Retinal pigment epithelial cell (primary cell): Measurements from ENCODE around the gene MAPK1IP1L.
"Not testable (repeated sequence)": the region's sequence is repeated elsewhere in the genome, so short reads cannot be mapped to it uniquely, and the experiment has no call there.

Experiments
- DNase-seq: peaks from one replicate; pipeline ENCODE4 v3.0.0-alpha.2; 2010; ENCODE audit warnings: low read depth
- H3K4me3 ChIP-seq: 2 replicates; pipeline ENCODE4 v1.5.1; 2011; ENCODE audit warnings: mild to moderate bottlenecking, low read length, control low read depth, moderate library complexity
- CTCF ChIP-seq: conservative IDR thresholded peaks from 2 replicates; pipeline ENCODE4 v1.5.1; 2011; ENCODE audit warnings: low read depth, low read length, control low read depth, inconsistent platforms

MAPK1IP1L gene

DNA sequence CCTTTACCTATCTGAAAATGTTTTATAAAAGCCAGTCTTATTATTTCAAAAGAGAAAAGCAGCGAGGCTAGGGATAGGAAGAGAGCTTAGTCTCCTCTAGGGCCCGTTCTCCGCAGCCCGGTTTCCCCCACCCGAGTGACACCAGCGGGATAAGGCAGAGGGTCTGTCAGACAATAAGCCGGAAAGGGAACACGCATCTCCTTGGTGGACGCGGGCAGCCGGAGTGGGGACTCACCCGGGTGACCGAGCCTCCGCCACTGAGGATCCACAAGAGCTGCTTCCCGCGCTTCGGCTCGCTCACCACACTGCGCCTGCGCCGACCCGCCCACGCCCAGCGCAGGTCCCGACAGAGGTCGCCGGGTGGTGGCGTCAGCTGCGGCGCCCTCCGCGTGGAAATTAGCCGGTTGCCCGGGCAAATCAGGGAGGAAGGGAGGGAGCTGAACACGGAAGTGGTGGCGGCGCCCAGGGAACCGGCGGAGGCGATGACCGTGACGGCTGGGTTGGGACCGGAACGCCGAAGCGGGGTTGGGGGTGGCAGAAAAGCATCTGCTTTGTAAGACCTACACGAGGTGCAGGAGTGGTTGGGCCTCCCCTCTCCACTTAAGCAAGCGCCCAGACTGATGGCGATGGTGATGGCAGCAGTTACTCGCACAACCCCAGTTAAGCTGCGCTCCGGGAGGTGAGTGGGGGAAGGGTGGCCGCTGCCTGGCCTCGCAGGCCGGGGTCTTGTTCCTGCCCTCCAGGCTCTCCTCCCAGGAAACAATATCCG is 24.5 kb upstream of the MAPK1IP1L start, which contains the start of the genes SOCS4 and WDHD1:
Gene SOCS4 (plus strand): TSS at position 444 of the 769 bp plus-strand sequence. CDS start 15,806 bp downstream, outside the sequence.
Gene WDHD1 (minus strand): TSS at position 307 of the 769 bp plus-strand sequence. CDS start 312 bp downstream, outside the sequence.
- peak; percentile 75 for DNase-seq
- no peak for TF ChIP-seq CTCF
- peak within 1 kb of the TSS; percentile 91 for H3K4me3 ChIP-seq

GRCh38 chr14:55028066-55028465 is 23.4 kb upstream of the MAPK1IP1L start:
- peak overlapping the region; percentile 91 for H3K4me3 ChIP-seq
- no peak for DNase-seq

DNA sequence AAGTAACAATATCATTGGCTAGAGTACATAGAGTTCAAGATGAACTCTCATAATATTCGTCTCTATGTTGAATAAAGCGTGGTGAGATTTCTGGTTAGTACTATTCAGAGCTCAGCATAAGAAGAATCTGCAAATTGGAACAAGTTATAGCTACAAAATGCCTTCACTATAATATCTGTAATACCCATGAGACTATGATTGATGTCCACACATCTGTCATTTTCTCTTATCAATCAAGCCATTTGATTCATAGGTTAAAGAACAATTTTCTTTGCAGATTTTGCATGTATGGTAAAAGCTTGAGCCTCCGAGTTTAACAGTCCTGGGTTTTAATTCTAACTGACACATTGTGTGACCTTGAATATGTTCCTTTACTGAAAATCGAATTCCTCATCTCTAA is 23.0 kb upstream of the MAPK1IP1L start:
- peak overlapping the region; percentile 91 for H3K4me3 ChIP-seq
- DNase-seq = no peak
- no peak for TF ChIP-seq CTCF

More at GRCh38 chr14:55028066-55028465, 23.4 kb upstream of the MAPK1IP1L start:
- TF ChIP-seq CTCF = no peak

GRCh38 chr14:55031190-55031589 is 20.3 kb upstream of the MAPK1IP1L start:
- no peak for DNase-seq
- TF ChIP-seq CTCF = no peak
- H3K4me3 ChIP-seq = no peak overlapping the region

GRCh38 chr14:55037995-55038394 is 13.5 kb upstream of the MAPK1IP1L start:
- not testable (repeated sequence) for H3K4me3 ChIP-seq, DNase-seq

DNA sequence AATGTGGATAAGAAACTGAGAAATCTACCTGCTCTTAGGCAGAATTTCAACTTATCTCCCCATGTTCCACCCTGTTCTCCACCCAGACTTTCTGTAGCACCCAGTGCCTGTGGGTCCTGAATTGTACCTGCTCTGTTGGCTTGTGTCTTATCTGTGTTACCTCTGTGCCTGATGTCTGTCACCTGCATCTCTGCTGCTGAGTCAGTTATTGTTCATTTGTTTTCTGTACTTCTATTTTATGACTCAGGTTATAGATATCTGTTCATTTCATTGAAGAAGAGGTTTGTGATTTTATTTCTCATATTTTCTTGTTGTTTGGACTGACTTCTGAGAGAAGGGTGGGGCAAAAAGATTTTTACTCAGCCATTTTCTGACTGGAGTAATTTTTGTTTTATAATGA is 12.7 kb upstream of the MAPK1IP1L start:
- no peak for DNase-seq

DNA sequence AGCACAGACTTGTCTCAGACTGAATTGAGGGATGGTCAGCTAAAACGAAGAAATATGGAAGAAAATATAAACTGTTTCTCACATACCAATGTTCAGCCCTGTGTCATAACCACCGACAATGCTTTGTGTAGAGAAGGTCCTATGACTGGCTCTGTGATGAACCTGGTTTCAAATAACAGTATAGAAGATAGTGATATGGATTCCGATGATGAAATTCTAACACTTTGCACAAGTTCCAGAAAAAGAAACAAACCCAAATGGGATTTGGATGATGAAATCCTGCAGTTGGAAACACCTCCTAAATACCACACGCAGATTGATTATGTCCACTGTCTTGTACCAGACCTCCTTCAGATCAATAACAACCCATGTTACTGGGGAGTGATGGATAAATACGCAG is 7.9 kb upstream of the MAPK1IP1L start:
- TF ChIP-seq CTCF = no peak
- no peak overlapping the region for H3K4me3 ChIP-seq
- DNase-seq = no peak

More for the DNA sequence above, 12.7 kb upstream of the MAPK1IP1L start:
- no peak for TF ChIP-seq CTCF
- H3K4me3 ChIP-seq = no peak overlapping the region
